IMR-90 (cell line): Measurements from ENCODE around the gene RXRB. TPM values are rescaled to one million over a fixed set of nuclear protein-coding genes. Genes with fewer than 3 reads are reported as not detected.

Source experiments
- ATAC-seq: fragments of 200-7000 bp; cut with Tn5 transposase; 2 replicates; pipeline ENCODE4 v1.9.1; 2020; ENCODE audit warnings: low read depth, mild to moderate bottlenecking, moderate library complexity
- BruUV-seq: library from RNA; stranded (reverse); fragments of 400-500 nt; replicated peaks from 2 replicates; lab custom pipeline; 2021; lab: Mats Ljungman, UMichigan
- CTCF ChIA-PET: fragments of 300-600 bp; formaldehyde crosslinking; extraction: SDS; loops from one replicate; lab custom pipeline; 2021; ENCODE audit warnings: antibody characterized with exemption; lab: Yijun Ruan, JAX
- POLR2A ChIA-PET: fragments of 300-600 bp; sonication (Branson Sonifier 250); formaldehyde crosslinking; loops from one replicate; lab custom pipeline; 2022; ENCODE audit warnings: antibody characterized with exemption; ENCODE audit not compliant: unreplicated experiment; lab: Charles Lee
- DNase-seq: peaks from one replicate; pipeline ENCODE4 v3.0.0; 2013
- H2AFZ ChIP-seq: replicated peaks from 2 replicates; pipeline ENCODE3; 2013; ENCODE audit warnings: low read length, mild to moderate bottlenecking; ENCODE audit not compliant: poor library complexity
- H2AK5ac ChIP-seq: 2 replicates; pipeline ENCODE4 v1.6.1; 2013; ENCODE audit warnings: low read depth, low read length, inconsistent platforms
- H2AK9ac ChIP-seq: replicated peaks from 2 replicates; pipeline ENCODE3; 2013; ENCODE audit warnings: mild to moderate bottlenecking, low read depth, low read length, moderate library complexity; ENCODE audit not compliant: poor library complexity
- H2BK120ac ChIP-seq: 2 replicates; pipeline ENCODE4 v1.6.1; 2013; ENCODE audit warnings: low read depth, low read length, inconsistent platforms
- H2BK15ac ChIP-seq: 3 replicates; pipeline ENCODE4 v1.6.1; 2013; ENCODE audit warnings: low read depth, low read length, inconsistent platforms
- H2BK20ac ChIP-seq: 2 replicates; pipeline ENCODE4 v1.6.1; 2013; ENCODE audit warnings: low read depth, mild to moderate bottlenecking, inconsistent platforms, low read length, moderate library complexity
- H2BK5ac ChIP-seq: 2 replicates; pipeline ENCODE4 v1.6.1; 2013; ENCODE audit warnings: mild to moderate bottlenecking, low read depth, low read length, inconsistent platforms; ENCODE audit not compliant: poor library complexity, severe bottlenecking
- H3K14ac ChIP-seq: replicated peaks from 2 replicates; pipeline ENCODE4 v1.6.1; 2013; ENCODE audit warnings: low read depth, low read length, inconsistent platforms
- H3K18ac ChIP-seq: 2 replicates; pipeline ENCODE4 v1.6.1; 2013; ENCODE audit warnings: low read depth, low read length, control low read depth
- H3K23ac ChIP-seq: 2 replicates; pipeline ENCODE4 v1.6.1; 2013; ENCODE audit warnings: low read depth, low read length, inconsistent platforms
- H3K27ac ChIP-seq: 2 replicates; pipeline ENCODE4 v1.5.1; 2013; ENCODE audit warnings: mild to moderate bottlenecking, control low read depth, low read length; ENCODE audit not compliant: insufficient read depth
- H3K27me3 ChIP-seq: 2 replicates; pipeline ENCODE4 v1.6.1; 2013; ENCODE audit warnings: low read length; ENCODE audit not compliant: control insufficient read depth, insufficient read depth
- H3K36me3 ChIP-seq: 2 replicates; pipeline ENCODE4 v1.6.1; 2013; ENCODE audit warnings: low read length, mixed read lengths; ENCODE audit not compliant: control insufficient read depth, insufficient read depth
- H3K4ac ChIP-seq: 2 replicates; pipeline ENCODE4 v1.6.1; 2013; ENCODE audit warnings: low read depth, low read length, inconsistent platforms
- H3K4me1 ChIP-seq: 2 replicates; pipeline ENCODE4 v1.6.1; 2013; ENCODE audit warnings: low read length, mixed read lengths; ENCODE audit not compliant: control insufficient read depth, insufficient read depth
- H3K4me2 ChIP-seq: 2 replicates; pipeline ENCODE4 v1.6.1; 2013; ENCODE audit warnings: low read depth, mild to moderate bottlenecking, control low read depth, low read length, moderate library complexity
- H3K4me3 ChIP-seq: 2 replicates; pipeline ENCODE4 v1.5.1; 2013; ENCODE audit warnings: low read depth, mild to moderate bottlenecking, control low read depth, low read length, moderate library complexity; ENCODE audit not compliant: insufficient read depth
- H3K56ac ChIP-seq: 2 replicates; pipeline ENCODE4 v1.6.1; 2013; ENCODE audit warnings: low read length, inconsistent platforms; ENCODE audit not compliant: insufficient read depth; ENCODE audit errors: extremely low read depth
- H3K79me1 ChIP-seq, 2 experiments: 2 replicates each; pipeline ENCODE4 v1.6.1; 2013; ENCODE audit warnings: low read length in 2 of 2, inconsistent platforms in 1 of 2, low read depth in 1 of 2
- H3K9ac ChIP-seq: 2 replicates; pipeline ENCODE4 v1.6.1; 2013; ENCODE audit warnings: low read depth, low read length, control low read depth
- H3K9me1 ChIP-seq: 2 replicates; pipeline ENCODE4 v1.6.1; 2013; ENCODE audit warnings: low read length, inconsistent platforms; ENCODE audit not compliant: insufficient read depth
- H3K9me3 ChIP-seq: 2 replicates; pipeline ENCODE4 v1.6.1; 2013; ENCODE audit warnings: low read length; ENCODE audit not compliant: control insufficient read depth, insufficient read depth
- H4K20me1 ChIP-seq: 2 replicates; pipeline ENCODE4 v1.6.1; 2013; ENCODE audit warnings: low read length, inconsistent platforms; ENCODE audit not compliant: insufficient read depth
- H4K5ac ChIP-seq: 2 replicates; pipeline ENCODE4 v1.6.1; 2013; ENCODE audit warnings: mild to moderate bottlenecking, low read depth, low read length, control low read depth
- H4K8ac ChIP-seq, 2 experiments: 2 replicates each; pipeline ENCODE4 v1.6.1; 2013; ENCODE audit warnings: low read depth in 2 of 2, low read length in 2 of 2, control low read depth in 1 of 2, inconsistent platforms in 1 of 2
- H4K91ac ChIP-seq: 2 replicates; pipeline ENCODE4 v1.6.1; 2013; ENCODE audit warnings: low read depth, low read length, inconsistent platforms; ENCODE audit not compliant: insufficient read depth
- BHLHE40 ChIP-seq: fragments of 150-350 bp; IDR thresholded peaks from 2 replicates; pipeline ENCODE4 v1.6.1; 2016; ENCODE audit warnings: mild to moderate bottlenecking, low read depth, low read length
- POLR2A ChIP-seq: IDR thresholded peaks from 2 replicates; pipeline ENCODE4 v1.6.1; 2012; ENCODE audit warnings: mild to moderate bottlenecking, low read depth, low read length
- WGBS, 2 experiments: methylation state at CpG; one replicate each; pipeline versions ENCODE4 v1.1.5 to v1.1.7; 2013; ENCODE audit warnings: missing lambda C conversion rate in 2 of 2; ENCODE audit not compliant: insufficient read length in 1 of 2; ENCODE audit errors: extremely low coverage in 2 of 2; 5-methylcytosine and 5-hydroxymethylcytosine counted together
- dilution Hi-C: fragments of 300-500 bp; cut with HindIII; formaldehyde crosslinking; loops from one replicate; pipeline ENCODE4 v1.14.3; 2018; ENCODE audit warnings: low sequenced_read_pairs; ENCODE audit not compliant: unreplicated experiment
- in situ Hi-C: fragments of 300-500 bp; cut with MboI; formaldehyde crosslinking; loops from 3 replicates; pipeline ENCODE4 v1.14.3; 2019; ENCODE audit warnings: low sequenced_read_pairs, inconsistent platforms, mixed read lengths
- intact Hi-C: fragments of 100-400 bp; cut with micrococcal nuclease; formaldehyde crosslinking; loops from 2 replicates; pipeline ENCODE4 v1.10.0; 2022
- polyA plus RNA-seq, 3 experiments: library from polyadenylated mRNA; depleted of rRNA; stranded (reverse); fragments of >200 nt; gene quantifications; 2 replicates each; pipeline ENCODE4 v1.2.3, GENCODE V29; 2012; ENCODE audit warnings: low replicate concordance in 1 of 3
- total RNA-seq: library from RNA; depleted of rRNA; stranded (reverse); fragments of >200 nt; gene quantifications from 2 replicates; pipeline ENCODE4 v1.2.3, GENCODE V29; 2012

RXRB gene
- total and polyA plus RNA-seq, 2 of the 4 experiments (the other 2 are of a cell fraction), result 18.6 to 53.7 TPM

- TF ChIP-seq POLR2A (0 out of 2 replicates have a peak, but pooled peaks have one; percentile 15), BHLHE40 (no peak)
- Histone ChIP-seq H3K27ac (no peak overlapping the region), H4K5ac (no peak overlapping the region), H4K20me1 (no peaks in the 10 kb centered on the region), H3K4me2 (no peak overlapping the region), H2AK9ac (peak overlapping the region; percentile 68), H3K9me3 (no peaks in the 10 kb centered on the region), H2BK5ac (no peak overlapping the region), H2BK15ac (no peak overlapping the region), H3K36me3 (peaks cover 20% of the 10 kb centered on the region), H3K23ac (no peak overlapping the region), H3K56ac (no peak overlapping the region), H4K8ac (no peak overlapping the region), H3K4ac (no peak overlapping the region), H3K14ac (no peak overlapping the region), H2AK5ac (no peak overlapping the region), H2AFZ (no peak overlapping the region), H3K9ac (no peak overlapping the region), H2BK120ac (no peak overlapping the region), H3K4me3 (no peak overlapping the region), H4K91ac (no peak overlapping the region), H2BK20ac (no peak overlapping the region), H3K79me1 (peaks cover 7 to 30% of the 10 kb centered on the region in 2 experiments), H3K18ac (no peak overlapping the region), H3K4me1 (peaks cover 5% of the 10 kb centered on the region), H3K9me1 (peaks cover 1% of the 10 kb centered on the region; the same call in 1 of the 2 replicates), H3K27me3 (peaks cover 14% of the 10 kb centered on the region)
- in situ Hi-C loops, result no loop called here
- ChIA-PET POLR2A (no interaction called here), CTCF (no interaction called here)
- 100% methylated on average over 1 of the region's 18 CpGs for WGBS, 2 experiments
- dilution Hi-C loops, result no loop called here
- ATAC-seq (no peak), DNase-seq (no peak)
- BruUV-seq, result no TSS peak
- intact Hi-C loops, result no loop called here
Measured at GRCh38 chr6:33211666-33212422, 11.4 kb upstream of the RXRB start.
